Measurements from ENCODE around the gene CMTM7.
A peak's percentile ranks its signal among the peaks of the same experiment; 100 is the strongest.

Gene CMTM7

DNA sequence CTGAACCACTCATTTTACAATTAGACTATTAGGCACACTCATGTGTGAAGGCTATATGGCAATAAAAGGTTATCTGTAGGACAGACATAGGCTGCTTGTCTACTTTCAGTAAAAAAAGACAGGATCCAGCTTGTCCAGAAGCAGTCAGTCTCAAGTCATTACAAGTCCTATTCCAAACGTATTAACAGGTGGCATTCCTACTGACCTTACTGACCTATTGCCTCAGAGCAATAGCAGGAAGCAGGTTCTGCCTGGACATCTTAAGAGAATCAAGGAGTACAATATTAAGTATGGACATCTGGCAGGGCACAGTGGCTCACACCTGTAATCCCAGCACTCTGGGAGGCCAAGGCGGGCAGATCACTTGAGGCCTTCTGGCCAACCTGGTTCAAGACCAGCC lies 104.0 kb downstream of the CMTM7 start:
- no peak for DNase-seq

DNA sequence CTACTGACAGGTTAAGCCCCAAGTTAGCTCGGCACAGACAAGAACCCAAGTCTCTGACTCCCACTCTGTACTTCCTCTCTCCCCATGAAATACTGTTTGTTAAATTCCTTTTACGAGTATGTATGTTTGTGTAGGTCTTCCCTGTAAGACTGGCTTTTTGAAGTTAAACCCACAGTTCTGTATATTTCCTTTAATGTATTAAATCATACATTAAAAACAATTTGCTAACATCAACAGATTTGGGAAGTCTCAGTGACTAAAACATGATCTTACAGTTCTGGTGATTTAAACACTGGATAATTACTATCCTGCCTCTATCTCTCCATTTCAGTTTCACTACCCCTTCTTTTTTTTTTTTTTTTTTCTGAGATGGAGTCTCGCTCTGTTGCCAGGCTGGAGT lies 106.6 kb downstream of the CMTM7 start:
- no peak for DNase-seq

GRCh38 chr3:32498992-32499391 lies 107.3 kb downstream of the CMTM7 start:
- no peak for DNase-seq

DNA sequence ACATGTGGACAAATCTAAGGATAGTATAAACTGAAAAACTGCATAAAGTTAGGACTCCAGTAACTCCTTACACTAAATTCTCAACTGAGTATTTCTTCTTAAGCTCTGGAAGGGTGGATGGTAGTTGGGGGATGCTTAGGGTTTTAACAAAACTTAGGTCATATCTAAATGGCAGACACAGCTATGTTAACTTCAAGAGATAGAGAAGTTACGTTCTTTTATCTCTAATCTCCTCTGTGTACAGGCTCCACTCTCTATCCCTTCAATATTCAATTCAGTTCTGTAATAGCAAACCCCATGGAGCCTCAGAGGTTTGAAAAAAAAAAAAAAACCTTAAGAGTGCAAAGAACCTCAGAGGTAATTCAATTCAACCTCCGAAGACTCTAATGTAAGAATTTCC lies 107.9 kb downstream of the CMTM7 start:
- DNase-seq, result no peak

DNA sequence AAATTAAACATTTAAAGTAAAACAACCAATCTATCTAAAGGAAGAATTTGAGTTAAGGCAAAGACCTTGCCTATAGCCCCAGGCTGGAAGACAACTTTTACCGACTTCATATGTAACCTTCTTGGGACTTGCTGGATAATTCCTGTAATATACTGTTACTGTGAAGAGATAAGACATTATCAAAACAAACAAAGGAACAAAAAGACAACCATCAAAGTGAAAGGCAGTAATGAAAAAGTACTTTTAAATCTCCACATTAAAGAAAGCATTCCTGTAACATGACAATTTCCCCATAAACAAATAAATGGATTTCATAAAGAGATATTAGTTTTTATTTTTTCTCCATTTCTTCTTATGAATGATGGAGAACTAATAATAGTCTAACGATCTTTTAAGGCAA lies 108.6 kb downstream of the CMTM7 start:
- no peak for DNase-seq

- DNase-seq, result no peak
These were observed 109.5 kb downstream of the CMTM7 start for GRCh38 chr3:32500880-32501782.

- no peak for DNase-seq
These were observed 110.1 kb downstream of the CMTM7 start for GRCh38 chr3:32501783-32502117.

DNA sequence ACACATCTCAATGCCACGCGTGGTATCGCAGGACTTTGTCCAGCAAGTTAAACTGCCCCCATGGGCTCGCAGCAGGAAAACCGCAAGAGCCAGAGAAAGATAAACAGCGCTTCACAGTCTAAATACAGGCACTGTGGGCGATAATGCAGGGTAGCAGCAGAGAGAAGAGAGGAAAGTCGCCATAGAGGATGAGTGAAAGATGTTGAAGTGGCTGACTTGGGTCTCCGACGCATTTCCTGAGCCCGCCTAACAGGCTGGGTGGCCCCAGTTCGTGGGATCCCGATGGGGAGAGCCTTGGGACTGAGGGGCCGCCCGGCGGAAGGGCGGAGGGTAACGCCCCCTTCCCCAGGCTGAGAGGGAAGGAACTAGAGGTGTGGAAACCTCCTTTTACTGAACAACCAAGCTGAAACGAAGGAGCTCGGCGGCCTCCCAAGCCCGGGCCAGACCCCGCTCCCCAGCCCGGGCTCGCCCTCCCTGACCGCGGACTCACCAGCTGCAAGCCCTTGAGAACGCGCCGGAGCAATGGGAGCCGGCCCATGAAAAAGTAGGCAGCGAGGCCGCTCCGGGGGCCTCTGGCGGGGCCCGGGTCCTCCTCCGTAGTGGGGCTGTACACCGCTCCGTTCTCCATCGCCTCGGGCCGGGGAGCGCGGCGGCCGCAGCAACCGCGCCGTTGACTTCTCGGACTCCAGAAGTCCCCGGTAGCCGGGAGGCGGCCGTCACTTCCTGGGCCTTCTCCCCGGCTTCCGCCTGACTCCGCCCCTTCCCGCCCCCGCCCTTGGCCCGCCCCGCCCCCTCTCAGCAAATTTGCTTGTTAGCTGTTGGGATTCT lies 110.7 kb downstream of the CMTM7 start, which contains the start of gene CMTM6:
CMTM6 (minus strand) TSS at position 735 of the 828 bp plus-strand sequence; CDS start at position 628, 107 bp downstream.
- DNase-seq, result peak; percentile 78

DNA sequence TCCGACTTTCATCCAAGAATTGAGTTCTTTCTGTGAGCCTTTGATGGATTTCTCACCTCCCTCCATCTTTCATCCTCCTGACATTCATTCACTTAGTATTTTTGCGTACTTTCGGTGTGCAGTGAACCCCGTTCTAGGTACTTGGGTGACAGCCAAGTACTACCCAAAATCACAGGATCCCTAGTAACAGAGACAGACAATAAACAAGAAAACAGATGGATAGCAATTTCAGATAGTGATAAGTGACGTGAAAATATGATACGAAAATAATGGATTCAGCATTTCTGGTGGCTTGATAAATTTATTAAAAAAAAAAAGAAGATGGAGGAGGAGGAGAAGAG lies 111.3 kb downstream of the CMTM7 start:
- no peak for DNase-seq
